ENCODE measurements around the gene MLH1. TPM values are rescaled to one million over a fixed set of nuclear protein-coding genes. Genes with fewer than 3 reads are reported as not detected.

MLH1 gene
- total and polyA plus RNA-seq, 10 of the 15 experiments (the other 5 are each of a cell fraction or from before 2014, with no cell fraction given) = 58.6 to 109 (median 81.4) TPM

- POLR2A ChIA-PET = no interaction called here
- peak overlapping the region; percentile 98 for H3K4me2 ChIP-seq (ENCODE audit: control insufficient read depth, insufficient read depth)
- intact Hi-C loops (cut with micrococcal nuclease; ENCODE audit: unreplicated experiment) = no loop called here
These were observed 47.9 kb upstream of the MLH1 start for GRCh38 chr3:36945333-36945980.

More at GRCh38 chr3:36945333-36945980, 47.9 kb upstream of the MLH1 start:
- ChIA-PET CTCF (interaction anchor here (0.7 to 2.4 kb wide), 2 partner anchors 12 to 14 kb away, joined by 3 to 10 read pairs; no protein-coding TSS in a partner anchor), RAD21 (ENCODE audit: unreplicated experiment) (interaction anchor here (1.8 kb wide), 1 partner anchor 13 kb away, joined by 4 read pairs; no protein-coding TSS in a partner anchor), SMC1A (ENCODE audit: uncharacterized antibody, unreplicated experiment) (interaction anchor here (1.8 kb wide), 1 partner anchor 13 kb away, joined by 7 read pairs; no protein-coding TSS in a partner anchor)
- 90% methylated on average over 24 of the region's 28 CpGs for WGBS (ENCODE audit: insufficient coverage, insufficient replicate concordance, low lambda C conversion rate, missing lambda C conversion rate)
- H2AFZ ChIP-seq (ENCODE audit: control insufficient read depth, low read depth, low read length) = no peak overlapping the region
- H3K9me3 ChIP-seq (replicated peaks; ENCODE audit: control insufficient read depth, insufficient read depth, low read length) = peaks cover 7% of the 10 kb centered on the region; the same call in 2 of the 3 replicates
- H3K36me3 ChIP-seq (ENCODE audit: control insufficient read depth in 2 of 2, insufficient read depth in 2 of 2, low read length in 1 of 2) = no peaks in the 10 kb centered on the region
- H3K27me3 ChIP-seq (replicated peaks in 1 of 2; ENCODE audit: control insufficient read depth in 2 of 2, insufficient read depth in 2 of 2, low read length in 1 of 2) = peaks cover 7 to 12% of the 10 kb centered on the region in 2 experiments
- FAIRE-seq (no peak), DNase-seq (ENCODE audit: low read depth, low spot score) (no peak), ATAC-seq (no peak)
- in situ Hi-C loops (cut with MboI) = no loop called here
- BruUV-seq (replicated peaks) = no TSS peak
- peak overlapping the region; percentile 59 for H3K4me3 ChIP-seq
- H3K79me2 ChIP-seq (ENCODE audit: control insufficient read depth, insufficient read depth, low read length) = no peaks in the 10 kb centered on the region
- no peak overlapping the region for H3K27ac ChIP-seq (ENCODE audit: control insufficient read depth, insufficient read depth)
- H3K4me1 ChIP-seq (ENCODE audit: control insufficient read depth, insufficient read depth, low read length) = peaks cover 6% of the 10 kb centered on the region; the same call in 1 of the 2 replicates
- no peak overlapping the region for H3K9ac ChIP-seq (ENCODE audit: control insufficient read depth, insufficient read depth, low read length)
- H4K20me1 ChIP-seq (ENCODE audit: control insufficient read depth, insufficient read depth) = no peaks in the 10 kb centered on the region
- TF ChIP-seq IKZF1 (conservative IDR thresholded peaks at IDR 0.05) = no peak
- no peak for TF ChIP-seq ZBTB33 (IDR thresholded peaks at IDR 0.05)
- no peak for TF ChIP-seq ZNF274 (IDR thresholded peaks at IDR 0.05; ENCODE audit: insufficient read depth, insufficient read length)
- no peak for TF ChIP-seq HCFC1 (IDR thresholded peaks at IDR 0.05; ENCODE audit: low read length)
- TF ChIP-seq, protein P1, sequence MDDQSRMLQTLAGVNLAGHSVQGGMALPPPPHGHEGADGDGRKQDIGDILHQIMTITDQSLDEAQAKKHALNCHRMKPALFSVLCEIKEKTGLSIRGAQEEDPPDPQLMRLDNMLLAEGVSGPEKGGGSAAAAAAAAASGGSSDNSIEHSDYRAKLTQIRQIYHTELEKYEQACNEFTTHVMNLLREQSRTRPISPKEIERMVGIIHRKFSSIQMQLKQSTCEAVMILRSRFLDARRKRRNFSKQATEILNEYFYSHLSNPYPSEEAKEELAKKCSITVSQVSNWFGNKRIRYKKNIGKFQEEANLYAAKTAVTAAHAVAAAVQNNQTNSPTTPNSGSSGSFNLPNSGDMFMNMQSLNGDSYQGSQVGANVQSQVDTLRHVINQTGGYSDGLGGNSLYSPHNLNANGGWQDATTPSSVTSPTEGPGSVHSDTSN (IDR thresholded peaks at IDR 0.05; ENCODE audit: insufficient replicate concordance, low read depth, low read length) = no peak
- TF ChIP-seq POLR2A (IDR thresholded peaks at IDR 0.05; ENCODE audit: low read depth, low read length) = no peak
- TF ChIP-seq EP300 (IDR thresholded peaks at IDR 0.05; ENCODE audit: borderline replicate concordance in 1 of 2, control insufficient read depth in 1 of 2, low read depth in 2 of 2, low read length in 2 of 2) = no peak
- TF ChIP-seq ESRRA (IDR thresholded peaks at IDR 0.05; ENCODE audit: low read length) = no peak
- TF ChIP-seq BMI1 (IDR thresholded peaks at IDR 0.05; ENCODE audit: borderline replicate concordance) = no peak
- no peak for TF ChIP-seq CREB1 (IDR thresholded peaks at IDR 0.05; ENCODE audit: low read depth)
- no peak for TF ChIP-seq RUNX3 (IDR thresholded peaks at IDR 0.05; ENCODE audit: low read length)
- TF ChIP-seq, protein P2, sequence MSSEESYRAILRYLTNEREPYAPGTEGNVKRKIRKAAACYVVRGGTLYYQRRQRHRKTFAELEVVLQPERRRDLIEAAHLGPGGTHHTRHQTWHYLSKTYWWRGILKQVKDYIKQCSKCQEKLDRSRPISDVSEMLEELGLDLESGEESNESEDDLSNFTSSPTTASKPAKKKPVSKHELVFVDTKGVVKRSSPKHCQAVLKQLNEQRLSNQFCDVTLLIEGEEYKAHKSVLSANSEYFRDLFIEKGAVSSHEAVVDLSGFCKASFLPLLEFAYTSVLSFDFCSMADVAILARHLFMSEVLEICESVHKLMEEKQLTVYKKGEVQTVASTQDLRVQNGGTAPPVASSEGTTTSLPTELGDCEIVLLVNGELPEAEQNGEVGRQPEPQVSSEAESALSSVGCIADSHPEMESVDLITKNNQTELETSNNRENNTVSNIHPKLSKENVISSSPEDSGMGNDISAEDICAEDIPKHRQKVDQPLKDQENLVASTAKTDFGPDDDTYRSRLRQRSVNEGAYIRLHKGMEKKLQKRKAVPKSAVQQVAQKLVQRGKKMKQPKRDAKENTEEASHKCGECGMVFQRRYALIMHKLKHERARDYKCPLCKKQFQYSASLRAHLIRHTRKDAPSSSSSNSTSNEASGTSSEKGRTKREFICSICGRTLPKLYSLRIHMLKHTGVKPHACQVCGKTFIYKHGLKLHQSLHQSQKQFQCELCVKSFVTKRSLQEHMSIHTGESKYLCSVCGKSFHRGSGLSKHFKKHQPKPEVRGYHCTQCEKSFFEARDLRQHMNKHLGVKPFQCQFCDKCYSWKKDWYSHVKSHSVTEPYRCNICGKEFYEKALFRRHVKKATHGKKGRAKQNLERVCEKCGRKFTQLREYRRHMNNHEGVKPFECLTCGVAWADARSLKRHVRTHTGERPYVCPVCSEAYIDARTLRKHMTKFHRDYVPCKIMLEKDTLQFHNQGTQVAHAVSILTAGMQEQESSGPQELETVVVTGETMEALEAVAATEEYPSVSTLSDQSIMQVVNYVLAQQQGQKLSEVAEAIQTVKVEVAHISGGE (CRISPR knock-in tag; IDR thresholded peaks at IDR 0.05) = no peak
- TF ChIP-seq ZNF24 (IDR thresholded peaks at IDR 0.05) = no peak
- no peak for TF ChIP-seq ETV6 (conservative IDR thresholded peaks at IDR 0.05 in 1 of 2, IDR thresholded peaks at IDR 0.05 in 1 of 2; ENCODE audit: borderline replicate concordance in 1 of 2, low read depth in 1 of 2)
- no peak for TF ChIP-seq MYB (IDR thresholded peaks at IDR 0.05; ENCODE audit: borderline replicate concordance, low read depth, low read length)
- TF ChIP-seq ATF7 (IDR thresholded peaks at IDR 0.05; ENCODE audit: low read depth) = no peak
- TF ChIP-seq MEF2B (IDR thresholded peaks at IDR 0.05; ENCODE audit: partially characterized antibody, poor library complexity, severe bottlenecking) = no peak
- no peak for TF ChIP-seq CBX3 (IDR thresholded peaks at IDR 0.05; ENCODE audit: borderline replicate concordance, low read depth)

Measured in GM12878 (cell line).